ENCODE results near the gene CNGA3.

Gene CNGA3

DNA sequence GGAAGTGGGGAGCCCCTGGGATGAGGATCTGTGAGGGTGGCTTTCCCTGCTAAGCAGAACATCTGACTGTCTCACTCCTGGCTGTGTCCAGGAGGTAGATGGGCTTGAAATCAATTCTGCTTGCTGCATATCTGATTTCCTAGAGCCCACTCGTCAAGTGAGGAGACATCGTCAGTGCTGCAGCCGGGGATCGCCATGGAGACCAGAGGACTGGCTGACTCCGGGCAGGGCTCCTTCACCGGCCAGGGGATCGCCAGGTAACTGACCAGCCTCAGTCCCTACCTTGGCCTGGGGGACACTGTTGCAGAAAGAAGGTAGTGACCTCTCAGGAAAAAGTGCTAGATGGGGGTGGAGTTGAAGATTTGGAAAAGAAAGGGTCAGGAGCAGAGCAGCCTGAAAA, 31.3 kb downstream of the CNGA3 start:
- no peak for DNase-seq (ENCODE audit: low read depth in 2 of 2)

DNA sequence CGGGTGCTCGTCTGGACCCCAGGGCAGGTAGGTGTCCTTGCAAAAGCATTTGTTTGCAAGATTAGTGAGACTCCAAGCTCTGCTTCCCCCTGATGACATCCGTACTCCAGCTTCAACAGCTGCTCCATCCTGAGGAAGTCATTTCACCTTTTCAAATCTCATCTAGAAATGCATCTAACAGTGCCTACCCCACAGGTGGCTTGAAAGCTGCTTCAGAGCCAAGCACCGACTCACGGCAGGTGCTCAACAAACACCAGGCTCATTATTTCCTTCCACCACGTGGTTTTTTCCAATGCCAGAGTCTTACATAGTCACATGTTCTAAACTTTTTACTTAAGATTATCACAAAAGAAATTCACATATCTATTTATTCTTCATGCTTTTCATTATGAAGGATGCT, 31.9 kb downstream of the CNGA3 start:
- DNase-seq (ENCODE audit: low read depth in 2 of 2), result no peak

DNA sequence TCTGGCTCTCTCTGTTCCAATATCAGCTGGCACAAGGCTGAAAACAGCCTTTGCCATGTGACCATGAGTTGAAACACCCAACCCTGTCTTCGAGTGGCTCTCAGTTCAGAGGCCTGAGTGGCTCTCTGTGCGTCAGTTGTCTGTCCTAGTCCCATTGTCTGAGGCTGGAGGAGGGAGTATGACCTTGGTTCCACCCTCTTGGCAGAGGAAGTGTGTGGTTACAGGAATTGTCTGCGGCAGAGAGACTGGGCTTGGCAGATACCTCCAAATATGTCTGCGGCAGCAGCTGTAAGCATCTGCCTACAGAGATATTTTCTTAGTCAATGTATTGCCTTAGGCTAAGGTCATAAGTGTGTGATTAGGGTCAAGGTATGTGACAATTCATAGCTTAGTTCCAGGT, 32.6 kb downstream of the CNGA3 start:
- DNase-seq (ENCODE audit: low read depth in 2 of 2), result no peak

DNA sequence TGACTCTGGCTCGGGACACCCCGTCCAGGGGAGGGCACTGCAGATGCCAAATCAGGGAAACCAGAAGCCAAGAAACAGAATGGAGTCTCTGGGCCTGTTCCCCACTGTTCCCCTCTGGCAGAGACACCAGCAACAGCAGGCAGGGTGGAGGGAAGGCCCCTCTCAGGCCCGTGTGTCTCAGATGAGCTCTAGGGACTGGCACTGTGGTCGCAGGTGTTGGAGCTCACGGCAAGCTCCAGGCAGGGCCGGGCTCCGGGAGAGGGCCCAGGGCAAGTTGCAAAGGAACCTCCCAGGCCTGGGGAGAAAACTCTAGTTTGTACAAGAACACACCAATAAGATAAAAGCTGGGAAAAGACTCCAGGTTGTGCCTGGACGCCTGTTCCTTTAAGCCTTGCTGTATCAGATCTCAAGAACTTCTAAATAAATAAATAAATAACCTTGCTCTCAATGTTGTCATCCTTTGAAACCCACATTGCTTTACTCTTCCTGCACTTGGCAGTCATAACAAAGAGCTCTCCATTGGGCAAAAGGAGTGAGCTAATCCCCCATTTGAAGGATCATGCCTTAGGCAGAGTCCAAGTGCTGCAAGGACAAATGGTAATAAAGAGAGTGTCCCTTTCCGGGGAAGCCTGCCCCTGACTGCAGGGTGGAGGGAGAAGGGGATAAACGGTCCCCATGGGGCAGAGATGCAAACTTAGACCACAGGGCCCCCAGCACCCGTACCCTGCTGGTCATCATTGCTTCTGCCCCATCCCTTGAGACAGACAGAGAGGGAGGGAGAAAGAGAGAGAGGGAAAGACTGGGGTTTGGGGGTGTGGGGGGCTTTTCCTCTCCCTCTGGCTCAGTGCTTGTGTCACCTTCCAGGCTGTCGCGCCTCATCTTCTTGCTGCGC, 33.3 kb downstream of the CNGA3 start:
- no peak for DNase-seq (ENCODE audit: low read depth in 2 of 2)

DNA sequence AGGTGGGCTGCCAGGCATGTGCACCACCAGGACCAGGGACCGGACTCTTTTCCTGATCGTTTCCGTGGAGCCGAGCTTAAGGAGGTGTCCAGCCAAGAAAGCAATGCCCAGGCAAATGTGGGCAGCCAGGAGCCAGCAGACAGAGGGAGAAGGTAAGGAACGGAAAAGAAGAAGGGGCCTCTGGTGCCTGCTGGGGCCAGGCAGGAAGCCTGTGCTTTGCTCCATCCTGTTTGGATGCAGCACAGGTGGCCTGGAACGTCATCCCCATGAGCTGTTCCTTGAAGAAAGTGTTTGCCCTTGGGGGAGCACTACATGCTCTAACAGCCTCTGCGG, 33.9 kb downstream of the CNGA3 start:
- DNase-seq (ENCODE audit: low read depth in 2 of 2), result no peak

DNA sequence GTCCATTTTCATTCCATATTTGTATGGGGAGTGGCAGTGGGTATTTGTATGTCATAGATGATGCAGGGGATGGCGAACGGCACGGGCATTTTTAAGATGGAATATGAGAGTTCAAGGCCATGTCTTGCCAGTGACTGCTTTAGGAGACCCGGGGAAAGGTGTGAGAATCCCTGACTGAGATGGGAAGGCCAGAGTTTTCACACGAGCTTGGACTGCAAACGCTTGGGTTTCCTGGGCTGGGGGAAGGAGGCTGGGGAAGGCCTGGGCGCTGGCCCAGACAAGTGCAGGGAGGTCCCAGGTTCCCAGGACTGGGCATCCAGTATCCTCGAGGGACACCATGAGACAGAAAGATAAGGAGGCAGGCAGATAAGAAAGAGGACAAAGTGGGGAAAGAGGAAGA, 35.2 kb downstream of the CNGA3 start:
- DNase-seq (ENCODE audit: low read depth in 2 of 2), result no peak

DNA sequence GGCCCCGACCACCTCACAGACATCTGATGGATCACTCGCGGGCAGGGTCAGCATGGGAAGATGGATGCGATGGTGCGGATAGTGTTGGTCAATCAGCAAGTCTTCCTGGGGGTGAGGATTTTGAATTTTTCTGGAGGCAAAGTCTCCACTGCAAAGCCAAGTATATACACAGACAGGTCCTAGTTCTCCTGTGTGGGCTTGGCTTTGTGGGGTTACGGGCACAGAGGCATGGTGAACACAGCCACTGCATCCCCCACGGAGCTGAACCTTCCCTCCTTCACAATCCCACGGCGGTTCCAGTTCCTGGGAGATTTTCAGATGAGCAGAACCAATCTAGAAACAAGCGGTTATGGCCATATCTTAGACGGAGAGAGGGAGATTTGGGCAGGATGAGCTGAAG, 35.8 kb downstream of the CNGA3 start:
- DNase-seq (ENCODE audit: low read depth in 2 of 2), result no peak

DNA sequence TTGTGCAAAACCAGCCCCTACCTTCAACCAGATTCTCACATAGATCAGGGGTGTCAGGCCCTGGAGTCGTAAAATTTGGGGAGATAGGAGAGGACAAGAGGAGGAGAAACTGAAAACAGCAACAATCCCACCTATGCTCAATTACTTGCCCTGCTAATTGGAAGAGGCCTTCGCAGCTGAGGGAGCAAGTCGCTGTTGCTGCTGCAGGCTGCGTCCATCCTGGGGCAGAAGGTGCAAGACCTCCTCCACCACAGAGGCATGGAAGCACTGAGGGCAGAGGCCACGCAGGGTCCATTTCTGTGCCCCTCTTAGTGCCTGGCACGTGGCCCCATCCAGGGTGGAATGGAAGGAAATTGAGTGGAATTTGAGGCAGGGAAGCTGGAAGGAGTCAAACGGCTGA, 36.5 kb downstream of the CNGA3 start:
- no peak for DNase-seq (ENCODE audit: low read depth in 2 of 2)

DNA sequence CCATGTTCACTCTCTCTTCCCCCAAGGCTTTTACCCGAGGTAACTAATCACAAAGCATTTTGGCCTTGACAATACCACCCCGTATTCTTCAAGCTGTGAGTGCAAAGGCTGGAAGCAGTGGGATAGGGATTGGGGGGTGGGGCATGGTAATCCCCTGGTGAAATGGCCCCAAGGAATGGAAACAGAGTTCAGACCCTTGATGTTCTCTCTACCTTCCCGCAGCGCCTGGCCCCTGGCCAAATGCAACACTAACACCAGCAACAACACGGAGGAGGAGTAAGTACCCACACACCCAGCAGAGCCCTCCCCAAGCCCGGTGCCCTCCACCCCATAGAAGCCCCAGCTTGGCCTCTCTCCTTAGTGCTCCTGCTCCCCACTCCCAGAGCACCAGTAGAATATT, 36.9 kb downstream of the CNGA3 start:
- no peak for DNase-seq (ENCODE audit: low read depth in 2 of 2)

DNA sequence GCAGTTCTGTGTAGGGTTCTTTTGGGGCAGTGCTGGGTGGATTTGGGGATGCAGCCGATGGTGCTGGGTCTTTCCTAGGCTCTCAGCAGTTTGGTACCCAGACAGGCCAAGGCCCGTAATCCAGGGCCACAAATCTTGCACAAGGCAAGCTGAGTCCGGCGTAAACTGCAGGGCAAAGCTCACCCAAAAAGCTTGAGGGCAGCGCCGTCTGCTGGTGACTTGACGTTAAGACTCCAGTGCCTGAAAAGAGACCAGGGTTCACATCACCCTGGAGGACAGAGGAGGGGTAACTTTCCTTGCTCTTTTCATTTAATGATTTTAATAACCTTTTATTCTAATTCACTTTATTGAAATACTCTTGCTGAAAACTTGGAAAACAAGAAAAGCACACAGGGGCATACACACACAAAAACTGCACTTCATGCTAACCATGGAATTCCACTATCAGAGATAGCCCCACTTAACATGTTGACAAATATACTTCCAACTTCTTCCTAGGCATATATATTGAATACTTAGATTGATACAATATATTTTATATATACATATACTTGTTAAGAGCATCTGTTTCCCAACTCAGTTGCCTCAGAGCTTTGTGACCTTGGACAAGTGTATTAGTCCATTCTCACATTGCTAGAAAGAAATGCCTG, 38.9 kb downstream of the CNGA3 start:
- DNase-seq (ENCODE audit: low read depth in 2 of 2), result peak; percentile 66 to 74

DNA sequence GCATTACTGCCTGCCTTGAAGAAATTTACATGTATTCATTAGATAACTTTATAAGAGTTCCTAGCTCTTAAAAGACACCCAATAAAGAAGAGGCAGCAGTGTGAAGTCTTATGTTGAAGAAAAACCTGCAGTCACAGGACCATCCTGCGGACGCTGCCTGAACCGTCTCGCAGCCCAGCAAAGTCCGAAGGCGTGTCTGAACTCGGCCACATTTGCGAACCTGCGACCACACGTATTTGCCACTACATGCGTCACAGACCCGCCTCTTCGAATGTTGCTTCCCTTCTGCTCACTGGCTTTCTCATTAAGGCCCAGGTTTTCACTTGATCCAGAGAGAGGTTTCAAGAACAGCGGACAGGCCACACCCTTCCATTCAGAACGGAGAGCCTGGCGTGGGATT, 41.2 kb downstream of the CNGA3 start:
- no peak for DNase-seq (ENCODE audit: low read depth in 2 of 2)

DNA sequence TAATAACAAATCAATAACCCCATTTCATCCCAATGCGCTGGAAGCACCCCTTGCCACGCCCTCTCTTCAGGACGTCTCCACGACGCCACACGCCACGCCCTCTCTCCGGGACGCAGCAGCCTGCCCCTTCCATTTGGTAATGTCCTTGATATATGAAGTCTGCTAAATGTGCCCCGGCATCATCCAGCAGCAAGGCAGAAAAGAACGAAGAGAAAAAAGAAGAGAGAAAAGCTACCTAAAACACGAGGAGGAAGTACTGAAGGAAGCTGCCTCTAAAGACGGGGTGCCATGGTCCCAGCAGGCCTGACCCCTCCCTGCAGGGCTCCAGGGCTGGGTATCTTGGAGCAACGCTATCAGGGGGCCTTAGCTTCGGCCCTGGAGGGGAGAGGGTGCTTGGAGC, 41.8 kb downstream of the CNGA3 start:
- no peak for DNase-seq (ENCODE audit: low read depth in 2 of 2)

DNA sequence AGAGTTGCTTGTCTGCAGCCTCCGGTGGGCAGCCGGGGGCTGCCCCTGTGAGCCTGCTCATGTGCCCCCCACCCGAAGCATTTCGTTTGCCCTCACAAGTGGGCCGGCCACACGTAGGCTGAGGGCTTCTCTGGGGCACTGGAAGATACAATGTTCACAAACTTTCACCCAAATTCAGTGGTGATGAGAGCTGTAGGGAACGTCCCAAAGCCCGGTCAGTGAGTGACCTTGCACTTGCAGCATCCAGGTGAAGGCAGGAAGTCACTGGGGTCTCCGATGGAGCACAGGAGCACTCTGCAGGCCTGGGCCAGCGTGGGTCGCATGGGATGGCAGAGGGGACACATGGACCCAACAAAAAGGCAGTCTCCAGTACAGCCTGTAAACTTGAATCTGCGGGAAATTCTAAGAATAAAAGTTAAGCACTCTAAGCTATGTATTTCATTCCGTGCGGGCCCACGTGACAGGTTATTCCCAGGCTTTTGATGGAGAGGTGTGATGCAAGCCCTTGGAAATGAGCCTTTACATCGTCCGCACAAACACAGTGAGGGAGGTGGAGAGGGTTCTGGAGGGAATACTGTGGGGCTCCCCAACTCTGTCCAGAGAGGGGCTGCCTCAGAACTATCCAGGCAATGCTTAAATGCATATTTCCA, 42.5 kb downstream of the CNGA3 start:
- DNase-seq (ENCODE audit: low read depth in 2 of 2), result no peak

DNA sequence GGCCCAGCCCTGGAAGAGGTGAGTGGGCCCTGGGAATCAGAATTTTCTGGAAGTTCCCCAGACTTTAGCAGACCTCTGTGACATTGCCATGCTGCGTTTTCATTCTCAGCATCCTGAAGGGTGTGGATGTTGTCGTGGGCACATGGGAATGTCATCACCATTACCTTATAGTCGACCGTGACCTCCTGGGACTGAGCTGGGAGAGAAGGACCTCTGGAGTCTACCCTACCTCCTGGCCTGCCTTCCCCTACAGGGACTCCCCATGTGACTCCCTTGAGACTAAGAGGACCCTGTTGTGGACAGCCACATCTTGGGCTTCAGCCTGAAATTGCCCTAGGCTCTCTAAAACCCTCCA, 43.0 kb downstream of the CNGA3 start:
- no peak for DNase-seq (ENCODE audit: low read depth in 2 of 2)

DNA sequence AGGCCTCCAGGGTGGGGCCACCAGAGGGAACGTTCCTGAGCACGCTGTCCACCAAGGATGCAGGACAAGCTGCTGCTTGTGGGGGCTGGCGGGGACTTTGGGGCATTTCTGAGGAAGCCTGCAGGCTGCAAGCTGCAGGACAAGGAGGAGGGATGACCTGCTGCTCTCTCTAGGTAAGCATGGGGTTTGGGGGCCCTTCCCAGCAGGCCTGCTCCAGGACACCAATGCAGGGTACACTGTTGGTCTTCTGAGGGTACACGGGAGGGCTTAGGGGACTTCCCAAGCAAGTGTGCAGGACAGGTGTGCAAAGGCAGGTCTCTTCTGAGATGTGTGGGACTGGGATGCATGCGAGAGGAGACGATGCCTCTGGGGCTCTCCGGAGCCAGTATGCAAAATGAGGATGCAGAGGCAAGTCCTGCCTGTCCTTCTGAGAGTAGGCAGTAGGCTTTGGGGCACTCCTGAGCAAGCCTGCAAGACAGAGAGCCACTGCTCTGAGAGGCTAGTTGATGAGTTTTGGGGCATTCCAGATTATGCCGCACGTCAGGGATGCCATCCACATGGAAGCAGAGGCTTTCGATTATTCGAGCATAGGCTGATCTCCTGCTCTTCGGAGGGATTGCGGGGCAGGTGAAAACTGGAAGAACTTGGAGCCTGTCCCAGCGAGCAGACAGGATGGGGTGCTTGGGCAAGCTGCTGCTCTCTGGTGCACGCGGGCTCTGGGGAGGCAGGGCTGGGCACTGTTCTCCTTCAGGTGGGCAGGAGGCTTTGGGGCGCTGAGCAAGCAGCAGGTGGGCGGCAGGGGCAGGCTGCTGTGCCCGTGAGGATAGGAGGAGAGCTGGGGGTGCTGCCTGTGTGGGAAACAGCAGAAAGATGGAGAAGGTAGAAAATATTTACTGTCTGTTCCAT, 44.6 kb downstream of the CNGA3 start:
- no peak for DNase-seq (ENCODE audit: low read depth in 2 of 2)

DNA sequence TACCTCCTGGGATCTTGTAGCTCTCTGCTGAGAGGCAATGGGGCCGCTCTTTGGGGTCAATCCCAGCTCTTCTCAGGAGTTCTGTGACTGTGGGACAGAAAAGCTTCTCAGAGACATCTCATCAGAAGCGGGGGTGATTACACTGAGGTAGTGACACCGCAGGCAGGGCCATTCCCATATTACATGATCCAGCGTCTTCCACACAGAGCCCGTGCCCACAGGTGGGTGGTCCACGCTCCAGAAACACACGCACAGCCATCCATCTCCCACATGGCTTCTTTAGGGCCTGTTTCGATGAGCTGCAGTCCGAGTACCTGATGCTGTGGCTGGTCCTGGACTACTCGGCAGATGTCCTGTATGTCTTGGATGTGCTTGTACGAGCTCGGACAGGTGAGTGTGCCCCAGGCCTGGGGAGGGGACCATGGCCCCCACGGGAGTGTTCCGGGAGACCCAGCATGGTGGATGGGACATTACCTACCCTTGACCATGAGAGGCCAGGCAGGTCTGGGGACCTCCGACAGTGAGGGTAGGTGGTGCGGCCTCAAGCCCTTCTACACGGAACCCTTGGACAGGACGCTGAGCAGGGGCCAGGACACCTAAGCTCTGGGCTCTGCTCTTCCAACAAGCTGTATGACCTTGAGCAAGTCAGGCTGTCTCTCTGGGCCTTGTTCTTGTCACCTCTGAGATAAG, 45.5 kb downstream of the CNGA3 start:
- DNase-seq (ENCODE audit: low read depth in 2 of 2), result no peak

DNA sequence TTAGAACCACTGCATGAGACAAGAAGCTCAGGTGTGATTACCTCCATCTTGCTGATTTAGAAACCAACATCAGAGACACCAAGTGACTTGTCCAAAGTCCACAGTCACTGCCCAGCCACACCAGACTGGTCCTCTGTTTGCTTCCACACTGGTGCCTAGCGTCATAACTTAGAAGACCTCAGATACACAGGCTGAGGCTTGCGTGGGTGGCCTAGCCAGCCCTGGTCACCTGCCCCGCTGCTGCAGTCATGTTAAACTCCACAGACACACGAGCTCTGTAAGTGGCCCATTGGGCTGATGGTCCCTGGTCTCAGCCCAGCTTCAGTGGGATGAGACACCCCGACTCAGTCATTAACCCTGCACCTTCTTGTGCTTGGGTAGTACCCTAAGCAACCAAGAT, 47.1 kb downstream of the CNGA3 start:
- DNase-seq (ENCODE audit: low read depth in 2 of 2), result no peak

DNA sequence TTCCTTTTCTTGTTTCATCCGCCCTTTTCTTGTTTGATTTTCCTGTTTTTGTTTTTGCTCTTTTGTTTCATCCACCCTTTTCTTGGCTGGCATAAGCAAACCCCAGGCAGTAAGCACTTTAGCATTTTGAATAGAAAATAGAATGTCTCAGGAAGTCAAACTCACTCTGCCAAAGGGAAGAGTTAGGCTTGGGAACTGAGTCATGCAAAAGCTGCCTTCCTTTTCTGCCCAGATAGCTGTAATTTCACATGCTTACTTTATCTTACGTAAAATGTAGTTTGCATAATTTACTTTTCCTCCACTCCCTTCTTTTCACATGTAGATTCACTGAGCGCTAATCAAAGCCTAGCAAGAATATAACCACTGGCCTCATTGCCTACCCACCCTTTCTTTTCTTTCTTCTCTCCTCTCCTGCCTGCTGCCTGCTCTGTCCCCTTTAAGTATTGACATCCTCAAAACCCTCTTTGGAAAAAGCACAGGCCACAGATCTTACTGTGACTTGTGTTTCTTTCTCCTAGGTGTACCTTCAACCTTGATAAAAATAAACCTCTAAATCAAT, 48.4 kb downstream of the CNGA3 start:
- DNase-seq (ENCODE audit: low read depth in 2 of 2), result no peak

DNA sequence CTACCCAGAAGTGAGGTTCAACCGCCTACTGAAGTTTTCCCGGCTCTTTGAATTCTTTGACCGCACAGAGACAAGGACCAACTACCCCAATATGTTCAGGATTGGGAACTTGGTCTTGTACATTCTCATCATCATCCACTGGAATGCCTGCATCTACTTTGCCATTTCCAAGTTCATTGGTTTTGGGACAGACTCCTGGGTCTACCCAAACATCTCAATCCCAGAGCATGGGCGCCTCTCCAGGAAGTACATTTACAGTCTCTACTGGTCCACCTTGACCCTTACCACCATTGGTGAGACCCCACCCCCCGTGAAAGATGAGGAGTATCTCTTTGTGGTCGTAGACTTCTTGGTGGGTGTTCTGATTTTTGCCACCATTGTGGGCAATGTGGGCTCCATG, 49.7 kb downstream of the CNGA3 start:
- no peak for DNase-seq (ENCODE audit: low read depth in 2 of 2)

DNA sequence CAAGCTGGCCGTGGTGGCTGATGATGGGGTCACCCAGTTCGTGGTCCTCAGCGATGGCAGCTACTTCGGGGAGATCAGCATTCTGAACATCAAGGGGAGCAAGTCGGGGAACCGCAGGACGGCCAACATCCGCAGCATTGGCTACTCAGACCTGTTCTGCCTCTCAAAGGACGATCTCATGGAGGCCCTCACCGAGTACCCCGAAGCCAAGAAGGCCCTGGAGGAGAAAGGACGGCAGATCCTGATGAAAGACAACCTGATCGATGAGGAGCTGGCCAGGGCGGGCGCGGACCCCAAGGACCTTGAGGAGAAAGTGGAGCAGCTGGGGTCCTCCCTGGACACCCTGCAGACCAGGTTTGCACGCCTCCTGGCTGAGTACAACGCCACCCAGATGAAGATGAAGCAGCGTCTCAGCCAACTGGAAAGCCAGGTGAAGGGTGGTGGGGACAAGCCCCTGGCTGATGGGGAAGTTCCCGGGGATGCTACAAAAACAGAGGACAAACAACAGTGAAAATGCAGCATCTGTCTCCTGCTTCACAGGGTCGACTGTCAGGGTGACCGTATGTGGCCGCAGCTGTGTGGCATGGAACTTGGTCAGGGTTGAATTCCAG, 50.6 kb downstream of the CNGA3 start:
- DNase-seq (ENCODE audit: low read depth in 2 of 2), result no peak

DNA sequence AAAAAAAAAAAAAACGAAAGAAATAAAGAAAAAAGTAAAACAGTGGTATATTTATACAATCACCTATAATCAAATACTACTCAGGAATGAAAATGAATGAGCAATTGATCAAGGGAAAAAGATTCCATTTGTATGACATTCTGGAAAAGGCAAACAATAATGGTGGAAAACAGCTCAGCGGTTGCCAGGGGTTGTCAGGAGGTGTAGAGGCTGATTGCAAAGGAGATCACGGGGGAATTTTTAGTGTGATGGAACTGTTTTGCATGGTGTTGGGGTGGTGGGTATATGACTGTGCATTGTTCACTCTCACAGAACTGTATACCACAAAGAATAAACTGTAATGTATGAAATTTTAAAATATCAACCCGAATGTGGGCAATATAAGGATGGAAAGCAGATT, 52.9 kb downstream of the CNGA3 start:
- no peak for DNase-seq (ENCODE audit: low read depth in 2 of 2)
